ENCODE data around the gene C11orf91. TPM values are rescaled to one million over a fixed set of nuclear protein-coding genes. Genes with fewer than 3 reads are reported as not detected.

The C11orf91 gene
- total RNA-seq, 1 experiment from 2014 or later = not detected

DNA sequence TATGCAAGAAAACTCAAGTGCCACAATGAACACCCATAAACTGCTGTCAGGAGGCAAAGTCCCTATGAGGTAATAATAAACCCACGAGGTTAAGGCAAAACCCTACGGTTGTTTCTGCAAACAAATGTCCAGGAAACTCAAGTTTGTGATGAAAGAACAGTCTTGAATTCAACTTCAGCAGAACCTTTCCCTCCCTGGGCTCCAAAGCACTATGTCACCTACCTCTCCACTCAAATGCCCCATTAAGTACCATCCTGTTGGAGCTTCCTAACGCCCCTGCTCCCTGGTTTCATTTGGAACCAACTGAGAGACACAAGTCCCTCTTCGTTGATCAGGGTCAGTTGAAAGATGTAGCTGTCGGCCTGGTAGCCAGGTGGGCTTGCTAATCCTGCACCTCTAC lies 2.6 kb upstream of the C11orf91 start:
- Histone ChIP-seq H3K27ac (ENCODE audit: low read depth, low read length, poor library complexity, severe bottlenecking) (no peak overlapping the region), H3K36me3 (ENCODE audit: insufficient read depth, low read length, poor library complexity, severe bottlenecking) (no peaks in the 10 kb centered on the region), H3K4me1 (ENCODE audit: insufficient read depth, low read length, poor library complexity, severe bottlenecking) (peaks cover 23% of the 10 kb centered on the region), H3K4me3 (ENCODE audit: low read depth, low read length, poor library complexity, severe bottlenecking) (no peak overlapping the region), H3K27me3 (replicated peaks; ENCODE audit: insufficient read depth, low read depth, low read length, poor library complexity) (no peaks in the 10 kb centered on the region), H3K9me3 (ENCODE audit: low read depth, low read length, poor library complexity, severe bottlenecking) (no peaks in the 10 kb centered on the region)
- BruUV-seq (replicated peaks) = no TSS peak
- intact Hi-C loops (cut with micrococcal nuclease; ENCODE audit: unreplicated experiment) = loop anchor here (5.0 kb wide), 1 partner anchor 124 kb away; no protein-coding TSS in a partner anchor
- no peak for DNase-seq (ENCODE audit: low spot score)
- POLR2A ChIA-PET (ENCODE audit: low non-redundant PET) = no interaction called here
- TF ChIP-seq EZH2 (IDR thresholded peaks at IDR 0.05; ENCODE audit: borderline replicate concordance, low read depth, low read length, poor library complexity, severe bottlenecking) = no peak
- TF ChIP-seq, protein P1, sequence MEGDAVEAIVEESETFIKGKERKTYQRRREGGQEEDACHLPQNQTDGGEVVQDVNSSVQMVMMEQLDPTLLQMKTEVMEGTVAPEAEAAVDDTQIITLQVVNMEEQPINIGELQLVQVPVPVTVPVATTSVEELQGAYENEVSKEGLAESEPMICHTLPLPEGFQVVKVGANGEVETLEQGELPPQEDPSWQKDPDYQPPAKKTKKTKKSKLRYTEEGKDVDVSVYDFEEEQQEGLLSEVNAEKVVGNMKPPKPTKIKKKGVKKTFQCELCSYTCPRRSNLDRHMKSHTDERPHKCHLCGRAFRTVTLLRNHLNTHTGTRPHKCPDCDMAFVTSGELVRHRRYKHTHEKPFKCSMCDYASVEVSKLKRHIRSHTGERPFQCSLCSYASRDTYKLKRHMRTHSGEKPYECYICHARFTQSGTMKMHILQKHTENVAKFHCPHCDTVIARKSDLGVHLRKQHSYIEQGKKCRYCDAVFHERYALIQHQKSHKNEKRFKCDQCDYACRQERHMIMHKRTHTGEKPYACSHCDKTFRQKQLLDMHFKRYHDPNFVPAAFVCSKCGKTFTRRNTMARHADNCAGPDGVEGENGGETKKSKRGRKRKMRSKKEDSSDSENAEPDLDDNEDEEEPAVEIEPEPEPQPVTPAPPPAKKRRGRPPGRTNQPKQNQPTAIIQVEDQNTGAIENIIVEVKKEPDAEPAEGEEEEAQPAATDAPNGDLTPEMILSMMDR (conservative IDR thresholded peaks at IDR 0.05; ENCODE audit: low read depth, low read length) = no peak
- CTCF ChIA-PET = no interaction called here

GRCh38 chr11:33701302-33702230 lies 940 bp upstream of the C11orf91 start:
- peak; percentile 62 for DNase-seq (ENCODE audit: low spot score)
- ChIA-PET CTCF (interaction anchor here (0.5 to 2.6 kb wide), 2 partner anchors 40 to 41 kb away, joined by 9 to 24 read pairs; no protein-coding TSS in a partner anchor), POLR2A (ENCODE audit: low non-redundant PET) (no interaction called here)
- Histone ChIP-seq H3K9me3 (ENCODE audit: low read depth, low read length, poor library complexity, severe bottlenecking) (no peaks in the 10 kb centered on the region), H3K27me3 (replicated peaks; ENCODE audit: insufficient read depth, low read depth, low read length, poor library complexity) (no peaks in the 10 kb centered on the region), H3K4me1 (ENCODE audit: insufficient read depth, low read length, poor library complexity, severe bottlenecking) (peaks cover 32% of the 10 kb centered on the region), H3K27ac (ENCODE audit: low read depth, low read length, poor library complexity, severe bottlenecking) (peak overlapping the region; percentile 74), H3K4me3 (ENCODE audit: low read depth, low read length, poor library complexity, severe bottlenecking) (peak overlapping the region; percentile 42), H3K36me3 (ENCODE audit: insufficient read depth, low read length, poor library complexity, severe bottlenecking) (no peaks in the 10 kb centered on the region)
- TF ChIP-seq, protein P1 (conservative IDR thresholded peaks at IDR 0.05; ENCODE audit: low read depth, low read length) = no peak
- no peak for TF ChIP-seq EZH2 (IDR thresholded peaks at IDR 0.05; ENCODE audit: borderline replicate concordance, low read depth, low read length, poor library complexity, severe bottlenecking)
- BruUV-seq (replicated peaks) = TSS peak; percentile 98
- intact Hi-C loops (cut with micrococcal nuclease; ENCODE audit: unreplicated experiment) = loop anchor here (5.0 kb wide), 1 partner anchor 126 kb away; no protein-coding TSS in a partner anchor

- no peak for DNase-seq (ENCODE audit: low spot score)
- Histone ChIP-seq H3K27ac (ENCODE audit: low read depth, low read length, poor library complexity, severe bottlenecking) (peak overlapping the region; percentile 59), H3K4me1 (ENCODE audit: insufficient read depth, low read length, poor library complexity, severe bottlenecking) (peaks cover 46% of the 10 kb centered on the region), H3K27me3 (replicated peaks; ENCODE audit: insufficient read depth, low read depth, low read length, poor library complexity) (no peaks in the 10 kb centered on the region), H3K9me3 (ENCODE audit: low read depth, low read length, poor library complexity, severe bottlenecking) (no peaks in the 10 kb centered on the region), H3K36me3 (ENCODE audit: insufficient read depth, low read length, poor library complexity, severe bottlenecking) (no peaks in the 10 kb centered on the region), H3K4me3 (ENCODE audit: low read depth, low read length, poor library complexity, severe bottlenecking) (peak overlapping the region; percentile 42)
- intact Hi-C loops (cut with micrococcal nuclease; ENCODE audit: unreplicated experiment) = loop anchor here (5.0 kb wide), 1 partner anchor 127 kb away; no protein-coding TSS in a partner anchor
- ChIA-PET CTCF (interaction anchor here (0.6 to 2.6 kb wide), 6 partner anchors 42 to 528 kb away, joined by 4 to 24 read pairs (median 8); partner anchors contain the start of gene KIAA1549L), POLR2A (ENCODE audit: low non-redundant PET) (interaction anchor here (0.5 to 0.6 kb wide), 4 partner anchors 34 to 732 kb away, joined by 3 to 9 read pairs (median 6); no protein-coding TSS in a partner anchor)
- BruUV-seq (replicated peaks) = no TSS peak
- TF ChIP-seq EZH2 (IDR thresholded peaks at IDR 0.05; ENCODE audit: borderline replicate concordance, low read depth, low read length, poor library complexity, severe bottlenecking) = no peak
- TF ChIP-seq, protein P1 (conservative IDR thresholded peaks at IDR 0.05; ENCODE audit: low read depth, low read length) = no peak
Observed at GRCh38 chr11:33700063-33700501, 544 bp downstream of the C11orf91 start.
